GM10266 (cell line): ENCODE results near the gene LRSAM1.
A peak's percentile ranks its signal among the peaks of the same experiment; 100 is the strongest.

ENCODE experiments used
- DNase-seq: peaks from one replicate; pipeline ENCODE4 v3.0.0; 2012; ENCODE audit errors: extremely low spot score
- TF ChIP-seq, protein P1 (sequence below): IDR thresholded peaks from 2 replicates; pipeline ENCODE4 v1.5.1; 2012; ENCODE audit warnings: mild to moderate bottlenecking, low read depth; ENCODE audit not compliant: control insufficient read depth, insufficient read depth; ENCODE audit errors: missing control alignments

Gene LRSAM1

DNA sequence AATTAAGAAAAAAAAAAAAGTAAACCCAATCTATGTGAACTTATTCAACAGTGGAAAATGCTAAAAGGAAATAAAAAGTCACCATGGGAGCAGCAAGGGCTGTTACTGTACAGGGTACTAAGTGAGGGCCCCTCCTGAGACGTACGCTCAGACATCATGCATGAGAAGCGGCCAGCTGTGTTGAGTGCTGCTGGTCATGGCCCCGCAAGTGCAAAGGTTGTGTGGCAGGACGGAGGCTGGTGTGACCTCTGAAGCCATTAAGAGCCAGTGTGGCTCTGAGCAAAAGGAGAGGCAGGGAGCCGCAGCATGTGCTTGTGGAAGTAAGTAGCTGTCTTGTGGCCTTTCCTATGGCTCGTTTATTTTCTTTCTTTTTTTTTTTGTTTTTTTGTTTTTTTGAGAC, 30.3 kb upstream of the LRSAM1 start:
- no peak for DNase-seq
- TF ChIP-seq, protein P1, sequence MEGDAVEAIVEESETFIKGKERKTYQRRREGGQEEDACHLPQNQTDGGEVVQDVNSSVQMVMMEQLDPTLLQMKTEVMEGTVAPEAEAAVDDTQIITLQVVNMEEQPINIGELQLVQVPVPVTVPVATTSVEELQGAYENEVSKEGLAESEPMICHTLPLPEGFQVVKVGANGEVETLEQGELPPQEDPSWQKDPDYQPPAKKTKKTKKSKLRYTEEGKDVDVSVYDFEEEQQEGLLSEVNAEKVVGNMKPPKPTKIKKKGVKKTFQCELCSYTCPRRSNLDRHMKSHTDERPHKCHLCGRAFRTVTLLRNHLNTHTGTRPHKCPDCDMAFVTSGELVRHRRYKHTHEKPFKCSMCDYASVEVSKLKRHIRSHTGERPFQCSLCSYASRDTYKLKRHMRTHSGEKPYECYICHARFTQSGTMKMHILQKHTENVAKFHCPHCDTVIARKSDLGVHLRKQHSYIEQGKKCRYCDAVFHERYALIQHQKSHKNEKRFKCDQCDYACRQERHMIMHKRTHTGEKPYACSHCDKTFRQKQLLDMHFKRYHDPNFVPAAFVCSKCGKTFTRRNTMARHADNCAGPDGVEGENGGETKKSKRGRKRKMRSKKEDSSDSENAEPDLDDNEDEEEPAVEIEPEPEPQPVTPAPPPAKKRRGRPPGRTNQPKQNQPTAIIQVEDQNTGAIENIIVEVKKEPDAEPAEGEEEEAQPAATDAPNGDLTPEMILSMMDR = no peak

- TF ChIP-seq, protein P1 = no peak
- no peak for DNase-seq
Measured at GRCh38 chr9:127422133-127422782, 29.1 kb upstream of the LRSAM1 start.

DNA sequence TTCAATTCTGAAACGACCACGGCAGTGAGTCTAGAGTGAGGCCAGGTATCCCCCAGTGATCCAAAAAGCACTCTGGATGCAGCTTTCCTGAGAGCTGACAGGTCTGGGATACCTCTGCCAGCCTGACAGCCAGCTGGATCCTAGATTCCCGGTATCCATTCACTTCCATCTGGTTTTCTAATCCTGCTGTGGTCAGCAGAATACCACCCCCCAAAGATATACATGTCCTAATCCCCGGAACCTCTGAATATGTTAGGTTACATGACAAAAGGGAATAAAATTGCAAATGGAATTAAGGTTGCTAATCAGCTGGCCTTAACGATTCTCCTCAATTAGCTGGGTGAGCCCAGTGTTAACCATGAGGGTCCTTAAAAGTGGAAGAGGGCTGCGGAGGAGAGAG, 28.5 kb upstream of the LRSAM1 start:
- TF ChIP-seq, protein P1 = no peak
- no peak for DNase-seq

- TF ChIP-seq, protein P1 = no peak
- no peak for DNase-seq
Measured at GRCh38 chr9:127423476-127423933, 27.8 kb upstream of the LRSAM1 start.

GRCh38 chr9:127423934-127424675, 27.2 kb upstream of the LRSAM1 start, which contains the start of gene ZNF79:
Gene ZNF79 (plus strand): TSS chr9:127424382. CDS start chr9:127424788, 406 bp downstream.
- TF ChIP-seq, protein P1 = no peak
- peak; percentile 91 for DNase-seq

DNA sequence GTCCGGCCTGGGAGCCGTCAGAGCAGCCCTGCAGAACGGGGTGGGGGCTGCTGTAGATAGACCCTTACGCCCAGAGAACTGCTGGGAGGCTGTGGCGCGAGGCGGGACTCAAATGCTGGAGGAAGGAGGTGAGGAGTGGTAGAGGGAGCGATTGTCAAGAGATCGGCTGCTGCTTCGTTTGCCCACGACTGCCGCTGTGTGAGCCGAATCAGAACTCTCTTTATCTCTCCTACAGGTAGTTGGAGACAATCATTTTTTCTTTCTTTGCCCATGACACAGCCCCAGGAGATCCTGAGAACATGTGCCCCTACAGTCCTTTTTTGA, 26.7 kb upstream of the LRSAM1 start:
- TF ChIP-seq, protein P1 = no peak
- DNase-seq = no peak

DNA sequence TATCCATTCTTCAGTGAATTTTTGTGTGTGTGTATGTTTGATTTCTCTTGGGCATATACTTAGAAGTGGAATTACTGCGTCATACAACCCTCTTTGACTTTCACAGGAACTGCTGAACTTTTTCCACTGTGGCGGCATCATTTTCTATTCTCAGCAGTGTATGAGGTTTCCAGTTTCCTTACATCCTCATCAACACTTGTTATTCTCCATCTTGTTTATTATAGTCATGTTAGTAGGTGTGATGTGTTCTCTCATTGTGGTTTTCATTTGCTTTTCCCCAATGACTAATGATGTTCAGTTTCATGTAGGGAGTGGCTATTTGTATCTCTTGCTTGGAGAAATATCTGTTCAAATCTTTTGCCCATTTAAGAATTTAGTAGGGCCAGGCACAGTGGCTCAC, 24.6 kb upstream of the LRSAM1 start:
- peak; percentile 40 for DNase-seq
- TF ChIP-seq, protein P1 = no peak
